A549 (cell line): ENCODE data around the gene GAL3ST2. TPM values are rescaled to one million over a fixed set of nuclear protein-coding genes. Genes with fewer than 3 reads are reported as not detected.

Experiments
- ATAC-seq, 2 experiments: fragments of 200-7000 bp in 1 of 2; fragments of >200 bp in 1 of 2; cut with Nextera tagmentation in 1 of 2; cut with Tn5 transposase in 1 of 2; 3 replicates each; pipeline versions ENCODE4 v1.8.0 to v1.9.1; 2018 to 2020; ENCODE audit warnings: mild to moderate bottlenecking in 1 of 2, moderate library complexity in 1 of 2
- CTCF ChIA-PET: fragments of 300-600 bp; sonication (Branson Sonifier 250); formaldehyde crosslinking; extraction: SDS; loops from one replicate; lab custom pipeline; 2021; ENCODE audit warnings: antibody characterized with exemption, inconsistent platforms; lab: Yijun Ruan, JAX
- POLR2A ChIA-PET: fragments of 350-600 bp; formaldehyde crosslinking; extraction: SDS; loops from one replicate; lab custom pipeline; 2021; ENCODE audit warnings: antibody characterized with exemption, inconsistent platforms; lab: Yijun Ruan, JAX
- DNase-seq, 2 experiments: peaks; one replicate each; pipeline versions ENCODE4 v3.0.0 to v3.0.0-alpha.2; 2011 to 2016; ENCODE audit warnings: low read depth in 1 of 2, low spot score in 1 of 2
- FAIRE-seq: peaks from 2 replicates; lab custom pipeline; 2011; peaks lifted over from hg19 to GRCh38; lab: Jason Lieb, UNC
- H3K27ac ChIP-seq, 2 experiments: fragments of >200 bp; sonication (Bioruptor Twin); formaldehyde crosslinking; 3 replicates each; pipeline ENCODE4 v1.5.1; 2016 to 2017
- H3K4me1 ChIP-seq: fragments of >200 bp; sonication (Bioruptor Twin); formaldehyde crosslinking; 3 replicates; pipeline ENCODE4 v1.6.1; 2016
- H3K4me2 ChIP-seq: fragments of >200 bp; sonication (Bioruptor Twin); formaldehyde crosslinking; 3 replicates; pipeline ENCODE4 v1.6.1; 2016
- H3K4me3 ChIP-seq: fragments of >200 bp; sonication (Bioruptor Twin); formaldehyde crosslinking; 3 replicates; pipeline ENCODE4 v1.5.1; 2016
- H3K9me3 ChIP-seq: fragments of >200 bp; sonication (Bioruptor Twin); formaldehyde crosslinking; 3 replicates; pipeline ENCODE4 v1.6.1; 2016
- BHLHE40 ChIP-seq: IDR thresholded peaks from 2 replicates; pipeline ENCODE4 v1.6.1; 2012; ENCODE audit warnings: low read depth, low read length, inconsistent platforms
- CBX2 ChIP-seq: fragments of 200-600 bp; sonication (generic); IDR thresholded peaks from 2 replicates; pipeline ENCODE4 v1.6.1; 2016; ENCODE audit warnings: low read depth, mild to moderate bottlenecking, borderline replicate concordance
- EHMT2 ChIP-seq: fragments of 200-600 bp; sonication (generic); IDR thresholded peaks from 2 replicates; pipeline ENCODE4 v1.6.1; 2016; ENCODE audit warnings: antibody characterized with exemption, low read depth, mild to moderate bottlenecking, moderate library complexity
- EP300 ChIP-seq, 2 experiments: fragments of >200 bp; sonication (Bioruptor Twin); formaldehyde crosslinking; IDR thresholded peaks; 2 replicates in 1 of 2; 3 replicates in 1 of 2; pipeline ENCODE4 v1.6.1; 2016 to 2017
- KDM1A ChIP-seq: fragments of 200-600 bp; sonication (generic); IDR thresholded peaks from 2 replicates; pipeline ENCODE4 v1.6.1; 2016; ENCODE audit warnings: low read depth, mild to moderate bottlenecking
- KDM5A ChIP-seq: fragments of 200-600 bp; sonication (generic); IDR thresholded peaks from 2 replicates; pipeline ENCODE4 v1.6.1; 2016; ENCODE audit warnings: antibody characterized with exemption, mild to moderate bottlenecking
- NFE2L2 ChIP-seq: fragments of 150-350 bp; conservative IDR thresholded peaks from 2 replicates; pipeline ENCODE4 v1.6.1; 2014; ENCODE audit warnings: low read length
- POLR2AphosphoS2 ChIP-seq: conservative IDR thresholded peaks from 2 replicates; pipeline ENCODE4 v1.6.1; 2012; ENCODE audit warnings: low read length, improper control_type of control experiment, inconsistent platforms
- RAD21 ChIP-seq, 2 experiments: fragments of >200 bp in 1 of 2; sonication (Bioruptor Twin) in 1 of 2; formaldehyde crosslinking in 1 of 2; IDR thresholded peaks in 1 of 2; conservative IDR thresholded peaks in 1 of 2; 2 replicates in 1 of 2; 3 replicates in 1 of 2; pipeline ENCODE4 v1.6.1; 2012 to 2018; ENCODE audit warnings: inconsistent platforms in 1 of 2
- RFX5 ChIP-seq: fragments of 450-650 bp; IDR thresholded peaks from 2 replicates; pipeline ENCODE4 v1.7.1; 2014; ENCODE audit warnings: antibody characterized with exemption, mild to moderate bottlenecking, moderate library complexity
- TP53 ChIP-seq: fragments of 250-450 bp; sonication (Bioruptor Pico); IDR thresholded peaks from 2 replicates; pipeline ENCODE4 v1.5.0; 2021; ENCODE audit warnings: mild to moderate bottlenecking, moderate library complexity
- ZC3H11A ChIP-seq: fragments of 450-650 bp; IDR thresholded peaks from 2 replicates; pipeline ENCODE4 v1.6.1; 2014; ENCODE audit warnings: antibody characterized with exemption, mild to moderate bottlenecking
- ZNF302 ChIP-seq: fragments of 250-450 bp; sonication (Bioruptor Pico); IDR thresholded peaks from 2 replicates; pipeline ENCODE4 v1.9.0; 2021; ENCODE audit warnings: inconsistent platforms, mild to moderate bottlenecking, moderate library complexity
- WGBS: methylation state at CpG from one replicate; pipeline ENCODE4 v1.1.6; 2017; ENCODE audit errors: missing lambda C conversion rate; 5-methylcytosine and 5-hydroxymethylcytosine counted together
- polyA plus RNA-seq, 4 experiments: library from polyadenylated mRNA; depleted of rRNA in 3 of 4; stranded (reverse); fragments of >200 nt; fragmentation: RNase III in 1 of 4; extraction: RNeasy Plus Mini Kit Qiagen cat#74134 plus additional on column Dnase treatment in 1 of 4; gene quantifications; 2 replicates in 3 of 4; 3 replicates in 1 of 4; pipeline ENCODE4 v1.2.3, GENCODE V29; 2011 to 2017
- TF ChIP-seq, protein P1 (sequence below): fragments of 200-600 bp; sonication (generic); IDR thresholded peaks from 2 replicates; pipeline ENCODE4 v1.6.1; 2016; ENCODE audit warnings: antibody characterized with exemption, mild to moderate bottlenecking, moderate library complexity
- TF ChIP-seq, protein P2 (sequence below): fragments of 250-450 bp; sonication (Bioruptor Pico); IDR thresholded peaks from 2 replicates; pipeline ENCODE4 v1.5.0; 2021; ENCODE audit warnings: mild to moderate bottlenecking, moderate library complexity, borderline replicate concordance
- TF ChIP-seq, protein P3 (sequence below): fragments of 250-450 bp; sonication (Bioruptor Pico); IDR thresholded peaks from 2 replicates; pipeline ENCODE4 v1.5.0; 2020; ENCODE audit warnings: low read depth, mild to moderate bottlenecking, moderate library complexity

Gene GAL3ST2
- polyA plus RNA-seq, 2 of the 4 experiments (the other 2 are of a cell fraction), result 0.61 TPM; not detected in 1

DNA sequence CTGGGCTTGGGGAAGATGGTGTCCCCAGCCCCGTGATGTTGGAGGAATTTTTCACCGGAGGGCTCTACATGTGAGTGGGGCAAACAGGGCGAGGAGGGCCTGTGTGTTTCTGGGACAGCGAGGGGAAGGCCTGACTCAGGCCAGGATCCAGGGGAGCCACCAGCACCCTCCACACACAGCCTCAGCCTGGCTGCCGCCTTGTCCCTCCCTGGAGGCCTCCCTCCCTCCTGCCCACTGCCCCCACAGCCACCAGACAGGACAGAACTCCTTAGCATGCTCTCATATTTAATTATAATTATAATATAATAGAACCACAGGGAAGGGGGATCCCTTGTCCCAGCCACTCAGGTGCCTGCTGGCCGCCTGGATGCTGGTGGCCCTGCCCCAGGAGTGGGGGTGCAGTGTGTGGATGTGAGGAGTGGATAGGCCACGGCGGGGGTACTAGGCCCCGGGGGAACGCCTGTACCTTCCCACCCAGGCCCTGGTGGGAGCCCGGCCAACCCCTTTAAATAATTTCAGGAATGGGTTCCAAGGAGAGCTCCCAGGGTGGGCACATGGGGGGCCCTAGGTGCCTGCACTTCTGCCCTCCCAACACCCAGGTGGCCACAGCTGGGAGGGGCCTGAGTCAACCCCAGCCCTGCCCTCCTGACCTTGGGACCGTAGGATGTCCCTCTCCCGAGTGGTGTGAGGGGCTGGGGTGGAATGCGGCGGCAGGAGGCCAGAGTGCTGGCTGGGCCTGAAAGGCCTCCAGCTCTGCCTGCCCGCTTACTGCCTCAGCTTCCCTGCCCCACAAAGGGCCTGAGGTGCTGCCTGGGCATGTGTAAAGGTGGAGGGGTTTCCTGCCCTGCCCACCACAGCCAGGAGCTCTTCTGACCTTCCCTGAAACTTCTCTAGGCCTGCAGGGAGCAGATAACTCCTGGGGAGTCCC lies 73.3 kb downstream of the GAL3ST2 start:
- no peak for ATAC-seq
- no peak overlapping the region for H3K4me3 ChIP-seq
- FAIRE-seq, result no peak
- H3K9me3 ChIP-seq, result no peaks in the 10 kb centered on the region
- POLR2A ChIA-PET, result no interaction called here
- no peak for DNase-seq
- no peak overlapping the region for H3K27ac ChIP-seq
- no peak for TF ChIP-seq BHLHE40
- no peak for TF ChIP-seq CBX2
- no peak for TF ChIP-seq ZNF302
- WGBS, result 65% methylated on average over 16 of the region's 16 CpGs
- H3K4me2 ChIP-seq, result no peak overlapping the region
- CTCF ChIA-PET, result interaction anchor here (1.0 kb wide), 1 partner anchor 29 kb away, joined by 3 read pairs; no protein-coding TSS in a partner anchor
- H3K4me1 ChIP-seq, result no peaks in the 10 kb centered on the region; the same call in 2 of the 3 replicates

DNA sequence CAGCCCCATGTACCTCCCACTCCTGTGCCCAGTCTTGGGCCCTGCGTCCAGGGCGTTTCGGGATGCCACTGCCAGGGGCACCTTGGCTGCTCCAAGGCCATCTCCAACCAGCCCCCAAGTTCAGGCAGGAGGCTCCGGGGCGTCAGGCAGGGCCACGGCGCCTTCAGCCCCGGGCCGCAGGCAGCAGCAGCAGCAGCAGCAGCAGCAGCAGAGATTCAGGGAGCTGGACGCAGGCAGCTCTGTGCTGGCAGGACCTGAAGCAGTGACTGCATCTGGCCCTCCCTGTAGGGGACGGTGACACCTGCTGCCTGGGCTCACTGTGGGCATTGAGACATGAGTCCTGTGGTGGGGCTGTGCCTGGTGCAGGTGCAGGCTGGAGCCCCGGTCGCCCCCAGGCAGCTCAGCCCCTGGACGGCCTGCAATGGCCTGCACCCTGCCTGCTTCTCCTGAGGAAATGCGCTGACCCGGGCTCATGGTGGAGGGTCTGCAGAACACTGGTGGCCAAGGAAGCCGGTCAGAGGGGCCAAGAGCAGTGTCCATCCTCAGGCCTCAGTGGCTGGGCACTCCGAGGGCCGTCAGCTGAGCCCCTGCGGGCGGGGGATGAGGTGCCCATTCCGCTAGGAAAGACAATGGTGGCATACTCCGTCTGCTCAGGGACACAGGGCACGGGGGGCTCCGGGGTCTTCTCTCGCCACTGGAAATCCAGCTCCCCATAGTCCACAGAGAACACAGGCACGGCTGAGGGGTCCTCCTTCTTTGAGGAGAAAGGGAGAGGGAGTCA lies 74.1 kb downstream of the GAL3ST2 start:
- ATAC-seq, result peak in 1 of 2 experiments; percentile 14; a peak in 2 of 6 replicates
- CTCF ChIA-PET, result interaction anchor here (1.0 to 1.2 kb wide), 2 partner anchors 18 to 28 kb away, joined by 3 to 4 read pairs; no protein-coding TSS in a partner anchor

More for the DNA sequence above, 74.1 kb downstream of the GAL3ST2 start:
- POLR2A ChIA-PET, result no interaction called here
- no peak overlapping the region for H3K4me2 ChIP-seq
- DNase-seq (no peak), FAIRE-seq (no peak)
- WGBS, result 51% methylated on average over 10 of the region's 27 CpGs
- H3K4me1 ChIP-seq, result no peaks in the 10 kb centered on the region
- no peak overlapping the region for H3K27ac ChIP-seq
- no peaks in the 10 kb centered on the region for H3K9me3 ChIP-seq
- H3K4me3 ChIP-seq, result no peak overlapping the region
- no peak for TF ChIP-seq RFX5
- TF ChIP-seq, protein P1, sequence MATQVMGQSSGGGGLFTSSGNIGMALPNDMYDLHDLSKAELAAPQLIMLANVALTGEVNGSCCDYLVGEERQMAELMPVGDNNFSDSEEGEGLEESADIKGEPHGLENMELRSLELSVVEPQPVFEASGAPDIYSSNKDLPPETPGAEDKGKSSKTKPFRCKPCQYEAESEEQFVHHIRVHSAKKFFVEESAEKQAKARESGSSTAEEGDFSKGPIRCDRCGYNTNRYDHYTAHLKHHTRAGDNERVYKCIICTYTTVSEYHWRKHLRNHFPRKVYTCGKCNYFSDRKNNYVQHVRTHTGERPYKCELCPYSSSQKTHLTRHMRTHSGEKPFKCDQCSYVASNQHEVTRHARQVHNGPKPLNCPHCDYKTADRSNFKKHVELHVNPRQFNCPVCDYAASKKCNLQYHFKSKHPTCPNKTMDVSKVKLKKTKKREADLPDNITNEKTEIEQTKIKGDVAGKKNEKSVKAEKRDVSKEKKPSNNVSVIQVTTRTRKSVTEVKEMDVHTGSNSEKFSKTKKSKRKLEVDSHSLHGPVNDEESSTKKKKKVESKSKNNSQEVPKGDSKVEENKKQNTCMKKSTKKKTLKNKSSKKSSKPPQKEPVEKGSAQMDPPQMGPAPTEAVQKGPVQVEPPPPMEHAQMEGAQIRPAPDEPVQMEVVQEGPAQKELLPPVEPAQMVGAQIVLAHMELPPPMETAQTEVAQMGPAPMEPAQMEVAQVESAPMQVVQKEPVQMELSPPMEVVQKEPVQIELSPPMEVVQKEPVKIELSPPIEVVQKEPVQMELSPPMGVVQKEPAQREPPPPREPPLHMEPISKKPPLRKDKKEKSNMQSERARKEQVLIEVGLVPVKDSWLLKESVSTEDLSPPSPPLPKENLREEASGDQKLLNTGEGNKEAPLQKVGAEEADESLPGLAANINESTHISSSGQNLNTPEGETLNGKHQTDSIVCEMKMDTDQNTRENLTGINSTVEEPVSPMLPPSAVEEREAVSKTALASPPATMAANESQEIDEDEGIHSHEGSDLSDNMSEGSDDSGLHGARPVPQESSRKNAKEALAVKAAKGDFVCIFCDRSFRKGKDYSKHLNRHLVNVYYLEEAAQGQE, result no peak
- no peak for TF ChIP-seq POLR2AphosphoS2
- TF ChIP-seq, protein P2, sequence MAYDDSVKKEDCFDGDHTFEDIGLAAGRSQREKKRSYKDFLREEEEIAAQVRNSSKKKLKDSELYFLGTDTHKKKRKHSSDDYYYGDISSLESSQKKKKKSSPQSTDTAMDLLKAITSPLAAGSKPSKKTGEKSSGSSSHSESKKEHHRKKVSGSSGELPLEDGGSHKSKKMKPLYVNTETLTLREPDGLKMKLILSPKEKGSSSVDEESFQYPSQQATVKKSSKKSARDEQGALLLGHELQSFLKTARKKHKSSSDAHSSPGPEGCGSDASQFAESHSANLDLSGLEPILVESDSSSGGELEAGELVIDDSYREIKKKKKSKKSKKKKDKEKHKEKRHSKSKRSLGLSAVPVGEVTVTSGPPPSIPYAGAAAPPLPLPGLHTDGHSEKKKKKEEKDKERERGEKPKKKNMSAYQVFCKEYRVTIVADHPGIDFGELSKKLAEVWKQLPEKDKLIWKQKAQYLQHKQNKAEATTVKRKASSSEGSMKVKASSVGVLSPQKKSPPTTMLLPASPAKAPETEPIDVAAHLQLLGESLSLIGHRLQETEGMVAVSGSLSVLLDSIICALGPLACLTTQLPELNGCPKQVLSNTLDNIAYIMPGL, result no peak
- no peak for TF ChIP-seq NFE2L2
- no peak for TF ChIP-seq CBX2
- TF ChIP-seq EP300 (IDR thresholded peaks at IDR 0.05), result no peak
- no peak for TF ChIP-seq RAD21 (conservative IDR thresholded peaks at IDR 0.05 in 1 of 2, IDR thresholded peaks at IDR 0.05 in 1 of 2)
- no peak for TF ChIP-seq BHLHE40
- TF ChIP-seq KDM5A, result no peak
- TF ChIP-seq ZNF302, result no peak
- no peak for TF ChIP-seq ZC3H11A
- no peak for TF ChIP-seq TP53 (CRISPR knock-in tag)
- TF ChIP-seq EHMT2, result no peak
- TF ChIP-seq KDM1A, result no peak
- TF ChIP-seq, protein P3, sequence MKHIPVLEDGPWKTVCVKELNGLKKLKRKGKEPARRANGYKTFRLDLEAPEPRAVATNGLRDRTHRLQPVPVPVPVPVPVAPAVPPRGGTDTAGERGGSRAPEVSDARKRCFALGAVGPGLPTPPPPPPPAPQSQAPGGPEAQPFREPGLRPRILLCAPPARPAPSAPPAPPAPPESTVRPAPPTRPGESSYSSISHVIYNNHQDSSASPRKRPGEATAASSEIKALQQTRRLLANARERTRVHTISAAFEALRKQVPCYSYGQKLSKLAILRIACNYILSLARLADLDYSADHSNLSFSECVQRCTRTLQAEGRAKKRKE, result no peak
